Fibroblast of lung (primary cell): ENCODE measurements around the gene VEPH1. TPM values are rescaled to one million over a fixed set of nuclear protein-coding genes. Genes with fewer than 3 reads are reported as not detected.

Experiments
- DNase-seq, 2 donors: peaks; one replicate each; pipeline versions ENCODE4 v3.0.0 to v3.0.0-alpha.2; 2010; ENCODE audit warnings: low read depth in 2 of 2
- H2AFZ ChIP-seq: 2 replicates; pipeline ENCODE4 v1.5.1; 2012; ENCODE audit warnings: low read length, control low read depth, inconsistent platforms
- H3K27ac ChIP-seq: 2 replicates; pipeline ENCODE4 v1.5.1; 2011; ENCODE audit warnings: low read length, control low read depth; ENCODE audit not compliant: insufficient read depth
- H3K27me3 ChIP-seq: 2 replicates; pipeline ENCODE4 v1.5.1; 2011; ENCODE audit warnings: mild to moderate bottlenecking, low read length; ENCODE audit not compliant: control insufficient read depth, insufficient read depth
- H3K36me3 ChIP-seq: 2 replicates; pipeline ENCODE4 v1.5.1; 2011; ENCODE audit warnings: low read length; ENCODE audit not compliant: control insufficient read depth, insufficient read depth
- H3K4me1 ChIP-seq: 2 replicates; pipeline ENCODE4 v1.5.1; 2011; ENCODE audit warnings: low read length; ENCODE audit not compliant: control insufficient read depth, insufficient read depth; ENCODE audit errors: extremely low read depth
- H3K4me2 ChIP-seq: 2 replicates; pipeline ENCODE4 v1.5.1; 2011; ENCODE audit warnings: low read length, control low read depth; ENCODE audit not compliant: insufficient read depth; ENCODE audit errors: extremely low read depth
- H3K4me3 ChIP-seq, 4 experiments: fragments of 200-600 bp in 1 of 4; sonication (generic) in 1 of 4; replicated peaks in 1 of 4; 2 replicates each; pipeline ENCODE4 v1.5.1; 2011 to 2016; ENCODE audit warnings: low read length in 4 of 4, low read depth in 3 of 4, mild to moderate bottlenecking in 3 of 4, control low read depth in 2 of 4, inconsistent platforms in 1 of 4, mixed read lengths in 1 of 4; ENCODE audit not compliant: insufficient read depth in 1 of 4; ENCODE audit errors: control extremely low read depth in 1 of 4
- H3K79me2 ChIP-seq: 2 replicates; pipeline ENCODE4 v1.5.1; 2012; ENCODE audit warnings: mild to moderate bottlenecking, low read length, inconsistent platforms; ENCODE audit not compliant: control insufficient read depth, insufficient read depth
- H3K9ac ChIP-seq: 2 replicates; pipeline ENCODE4 v1.5.1; 2011; ENCODE audit warnings: mild to moderate bottlenecking, low read length, control low read depth; ENCODE audit not compliant: insufficient read depth
- H3K9me3 ChIP-seq: 2 replicates; pipeline ENCODE4 v1.5.1; 2012; ENCODE audit warnings: low read depth, low read length; ENCODE audit not compliant: control insufficient read depth, insufficient read depth
- H4K20me1 ChIP-seq: 2 replicates; pipeline ENCODE4 v1.5.1; 2011; ENCODE audit warnings: low read length; ENCODE audit not compliant: control insufficient read depth, insufficient read depth; ENCODE audit errors: extremely low read depth
- EZH2 ChIP-seq: IDR thresholded peaks from 2 replicates; pipeline ENCODE4 v1.5.1; 2012; ENCODE audit warnings: low read length, control low read depth, mild to moderate bottlenecking; ENCODE audit errors: missing control alignments
- polyA plus RNA-seq, 2 donors: library from polyadenylated mRNA; depleted of rRNA in 1 of 2; stranded (reverse) in 1 of 2; unstranded in 1 of 2; fragments of >200 nt; gene quantifications; 2 replicates each; pipeline ENCODE4 v1.2.1, GENCODE V29; 2011 to 2012; ENCODE audit warnings: missing spikeins in 1 of 2
- total RNA-seq: library from RNA; depleted of rRNA; stranded (reverse); fragments of >200 nt; gene quantifications from 2 replicates; pipeline ENCODE4 v1.2.1, GENCODE V29; 2014
- TF ChIP-seq, protein P1 (sequence below), 2 donors: IDR thresholded peaks in 1 of 2; conservative IDR thresholded peaks in 1 of 2; 1 replicate in 1 of 2; 2 replicates in 1 of 2; pipeline ENCODE4 v1.5.1; 2011 to 2012; ENCODE audit warnings: low read length in 2 of 2, control low read depth in 1 of 2, inconsistent platforms in 1 of 2, low read depth in 1 of 2, mild to moderate bottlenecking in 1 of 2

VEPH1 gene
- total and polyA plus RNA-seq, 2 donors (not counting 1 experiment from before 2014, with no cell fraction given): 13.1 to 34.7 TPM

DNA sequence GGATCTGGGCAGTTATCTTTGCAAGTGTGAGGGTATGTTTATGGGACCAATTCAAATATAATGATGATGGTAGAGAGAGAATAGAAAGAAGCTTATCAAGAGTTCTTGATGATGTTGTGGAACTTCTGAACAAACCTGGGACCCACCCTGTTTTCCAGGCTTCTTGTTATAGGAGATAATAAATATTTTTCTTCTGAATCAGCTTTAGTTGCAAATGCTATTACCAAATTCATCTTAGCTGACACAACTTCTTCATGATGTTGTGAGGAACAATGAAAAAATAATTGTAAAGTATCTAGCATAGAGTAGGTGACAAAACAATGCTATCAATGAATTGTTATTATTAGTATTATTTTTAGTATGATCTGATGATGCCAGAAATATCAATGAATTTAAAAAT, 110.1 kb downstream of the VEPH1 start:
- TF ChIP-seq, protein P1, sequence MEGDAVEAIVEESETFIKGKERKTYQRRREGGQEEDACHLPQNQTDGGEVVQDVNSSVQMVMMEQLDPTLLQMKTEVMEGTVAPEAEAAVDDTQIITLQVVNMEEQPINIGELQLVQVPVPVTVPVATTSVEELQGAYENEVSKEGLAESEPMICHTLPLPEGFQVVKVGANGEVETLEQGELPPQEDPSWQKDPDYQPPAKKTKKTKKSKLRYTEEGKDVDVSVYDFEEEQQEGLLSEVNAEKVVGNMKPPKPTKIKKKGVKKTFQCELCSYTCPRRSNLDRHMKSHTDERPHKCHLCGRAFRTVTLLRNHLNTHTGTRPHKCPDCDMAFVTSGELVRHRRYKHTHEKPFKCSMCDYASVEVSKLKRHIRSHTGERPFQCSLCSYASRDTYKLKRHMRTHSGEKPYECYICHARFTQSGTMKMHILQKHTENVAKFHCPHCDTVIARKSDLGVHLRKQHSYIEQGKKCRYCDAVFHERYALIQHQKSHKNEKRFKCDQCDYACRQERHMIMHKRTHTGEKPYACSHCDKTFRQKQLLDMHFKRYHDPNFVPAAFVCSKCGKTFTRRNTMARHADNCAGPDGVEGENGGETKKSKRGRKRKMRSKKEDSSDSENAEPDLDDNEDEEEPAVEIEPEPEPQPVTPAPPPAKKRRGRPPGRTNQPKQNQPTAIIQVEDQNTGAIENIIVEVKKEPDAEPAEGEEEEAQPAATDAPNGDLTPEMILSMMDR (conservative IDR thresholded peaks at IDR 0.05 in 1 of 2, IDR thresholded peaks at IDR 0.05 in 1 of 2; ENCODE audit: low read depth in 1 of 2, low read length in 2 of 2): no peak
- no peak for TF ChIP-seq EZH2
- Histone ChIP-seq H2AFZ (no peak overlapping the region), H3K9me3 (no peaks in the 10 kb centered on the region), H3K27ac (no peak overlapping the region), H3K36me3 (no peaks in the 10 kb centered on the region), H3K27me3 (no peaks in the 10 kb centered on the region), H3K4me2 (no peak overlapping the region), H3K79me2 (no peaks in the 10 kb centered on the region), H3K9ac (no peak overlapping the region), H3K4me1 (peaks cover 5% of the 10 kb centered on the region), H3K4me3 (no peak overlapping the region), H4K20me1 (no peaks in the 10 kb centered on the region)
- DNase-seq: peak in 1 of 2 donors; percentile 17

DNA sequence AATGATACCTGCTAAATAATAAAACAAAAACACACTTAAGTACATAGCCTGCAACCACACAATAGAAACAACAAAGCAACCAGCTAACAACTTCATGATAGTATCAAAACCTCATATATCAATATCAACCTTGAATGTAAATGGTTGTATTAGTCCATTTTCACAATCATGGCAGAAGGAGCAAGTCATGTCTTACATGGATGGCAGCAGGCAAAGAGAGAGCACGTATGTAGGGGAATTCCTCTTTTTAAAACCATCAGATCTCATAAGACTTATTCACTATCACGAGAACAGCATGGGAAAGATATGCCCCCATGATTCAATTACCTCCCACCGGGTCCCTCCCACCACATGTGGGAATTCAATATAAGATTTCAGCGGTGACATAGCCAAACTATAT, 111.1 kb downstream of the VEPH1 start:
- no peak for TF ChIP-seq EZH2
- TF ChIP-seq, protein P1 (conservative IDR thresholded peaks at IDR 0.05 in 1 of 2, IDR thresholded peaks at IDR 0.05 in 1 of 2; ENCODE audit: low read depth in 1 of 2, low read length in 2 of 2): no peak
- H3K4me2 ChIP-seq: no peak overlapping the region
- H3K36me3 ChIP-seq: no peaks in the 10 kb centered on the region
- H4K20me1 ChIP-seq: no peaks in the 10 kb centered on the region
- no peaks in the 10 kb centered on the region for H3K9me3 ChIP-seq
- peaks cover 5% of the 10 kb centered on the region for H3K4me1 ChIP-seq
- no peaks in the 10 kb centered on the region for H3K27me3 ChIP-seq
- no peak overlapping the region for H2AFZ ChIP-seq
- no peak for DNase-seq
- H3K4me3 ChIP-seq: no peak overlapping the region
- H3K79me2 ChIP-seq: no peaks in the 10 kb centered on the region
- H3K27ac ChIP-seq: no peak overlapping the region
- H3K9ac ChIP-seq: no peak overlapping the region

DNA sequence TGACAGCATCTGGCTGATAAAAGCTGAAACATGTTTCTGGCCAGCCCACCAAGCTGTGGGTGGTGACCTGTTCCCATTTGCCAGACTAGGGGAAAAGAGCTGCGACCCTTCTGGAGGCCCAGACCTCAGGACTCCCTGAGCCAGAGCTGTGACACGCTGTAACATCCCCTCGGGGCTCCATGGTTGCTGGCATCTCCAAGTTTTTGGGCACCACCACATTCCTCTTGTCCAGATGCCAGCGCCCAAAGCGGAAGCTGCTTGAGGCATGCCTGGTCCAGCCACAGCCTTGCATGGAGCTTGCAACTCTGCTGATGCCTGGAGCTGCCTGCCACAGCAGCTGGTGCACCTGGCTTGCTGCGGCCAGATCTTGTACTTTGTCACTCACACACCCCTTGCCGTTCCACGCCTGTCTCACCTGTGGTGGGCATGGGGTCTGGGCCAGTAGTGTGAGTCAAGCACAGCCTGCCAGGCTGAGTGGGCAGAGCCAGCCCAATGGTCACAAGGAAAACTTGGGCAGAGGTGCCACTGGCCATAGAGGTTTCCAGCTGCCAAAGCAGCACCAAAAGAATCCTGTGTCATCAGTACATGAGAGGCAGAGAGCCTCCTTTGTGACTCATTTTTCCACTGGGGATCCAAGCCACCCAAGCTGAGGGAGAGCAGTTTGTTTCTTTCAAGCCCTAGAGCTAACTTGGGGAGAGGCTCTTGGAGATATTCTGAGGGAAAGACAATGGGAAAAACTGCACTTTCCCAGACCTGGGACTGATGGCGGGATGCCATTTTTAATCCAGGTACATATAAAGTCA, 112.3 kb downstream of the VEPH1 start:
- Histone ChIP-seq H3K4me3 (no peak overlapping the region), H3K36me3 (no peaks in the 10 kb centered on the region), H3K9ac (no peak overlapping the region), H3K9me3 (no peaks in the 10 kb centered on the region), H3K79me2 (no peaks in the 10 kb centered on the region), H3K27ac (no peak overlapping the region), H4K20me1 (no peaks in the 10 kb centered on the region), H2AFZ (no peak overlapping the region), H3K27me3 (no peaks in the 10 kb centered on the region), H3K4me2 (no peak overlapping the region), H3K4me1 (peaks cover 5% of the 10 kb centered on the region)
- no peak for DNase-seq
- no peak for TF ChIP-seq EZH2
- TF ChIP-seq, protein P1 (conservative IDR thresholded peaks at IDR 0.05 in 1 of 2, IDR thresholded peaks at IDR 0.05 in 1 of 2; ENCODE audit: low read depth in 1 of 2, low read length in 2 of 2): no peak
